AG10803 (cell line): ENCODE results near the gene INHBB.

Experiments
- DNase-seq: peaks from one replicate; pipeline ENCODE4 v3.0.0; 2010; ENCODE audit warnings: low read depth
- H3K4me3 ChIP-seq: 2 replicates; pipeline ENCODE4 v1.5.1; 2011; ENCODE audit warnings: mild to moderate bottlenecking, low read length, control low read depth
- CTCF ChIP-seq: conservative IDR thresholded peaks from 2 replicates; pipeline ENCODE4 v1.5.1; 2011; ENCODE audit warnings: mild to moderate bottlenecking, low read length, control low read depth, inconsistent platforms

The INHBB gene

GRCh38 chr2:120346667-120347358 is 877 bp downstream of the INHBB start:
- H3K4me3 ChIP-seq: peak overlapping the region; percentile 46
- DNase-seq: peak; percentile 64

GRCh38 chr2:120347396-120348060 is 1.6 kb downstream of the INHBB start:
- TF ChIP-seq CTCF: no peak
- peak; percentile 26 for DNase-seq
- peak overlapping the region; percentile 46 for H3K4me3 ChIP-seq

More at GRCh38 chr2:120346667-120347358, 877 bp downstream of the INHBB start:
- TF ChIP-seq CTCF: no peak

- no peak for DNase-seq
- no peak for TF ChIP-seq CTCF
- peak overlapping the region; percentile 46; the same call in 1 of the 2 replicates for H3K4me3 ChIP-seq
Measured at GRCh38 chr2:120348134-120348736, 2.3 kb downstream of the INHBB start.

- peak; percentile 60 for DNase-seq
- no peak for TF ChIP-seq CTCF
- no peak overlapping the region for H3K4me3 ChIP-seq
Measured at GRCh38 chr2:120348737-120349439, 3.0 kb downstream of the INHBB start.

- DNase-seq: no peak
- no peak overlapping the region for H3K4me3 ChIP-seq
- no peak for TF ChIP-seq CTCF
Measured at GRCh38 chr2:120349440-120349921, 3.5 kb downstream of the INHBB start.

- no peak for DNase-seq
- no peak for TF ChIP-seq CTCF
- no peak overlapping the region for H3K4me3 ChIP-seq
Measured at GRCh38 chr2:120350080-120350479, 4.1 kb downstream of the INHBB start.
